Bronchial epithelial cell (primary cell): ENCODE data around the gene CAB39. TPM values are rescaled to one million over a fixed set of nuclear protein-coding genes. Genes with fewer than 3 reads are reported as not detected.

Experiments used
- DNase-seq: peaks from one replicate; pipeline ENCODE4 v3.0.0-alpha.2; 2010; ENCODE audit warnings: low read depth
- FAIRE-seq: peaks from 2 replicates; lab custom pipeline; 2011; peaks lifted over from hg19 to GRCh38; lab: Jason Lieb, UNC
- H3K27me3 ChIP-seq: 2 replicates; pipeline ENCODE4 v1.5.1; 2011; ENCODE audit warnings: low read length; ENCODE audit not compliant: control insufficient read depth, insufficient read depth
- H3K36me3 ChIP-seq: 2 replicates; pipeline ENCODE4 v1.5.1; 2011; ENCODE audit warnings: low read length; ENCODE audit not compliant: control insufficient read depth, insufficient read depth
- H3K4me3 ChIP-seq: 2 replicates; pipeline ENCODE4 v1.5.1; 2011; ENCODE audit warnings: mild to moderate bottlenecking, low read depth, low read length, control low read depth
- CTCF ChIP-seq: IDR thresholded peaks from 2 replicates; pipeline ENCODE4 v1.5.1; 2011; ENCODE audit warnings: mild to moderate bottlenecking, moderate library complexity, low read length, control low read depth, inconsistent platforms; ENCODE audit not compliant: insufficient read depth, severe bottlenecking
- total RNA-seq: library from RNA; depleted of rRNA; stranded (reverse); fragments of >200 nt; gene quantifications from 2 replicates; pipeline ENCODE4 v1.2.1, GENCODE V29; 2014

Gene CAB39
- total RNA-seq, 1 donor from 2014 or later: 87.4 TPM

GRCh38 chr2:230816735-230817134 is 104.1 kb downstream of the CAB39 start:
- no peak overlapping the region for H3K4me3 ChIP-seq
- DNase-seq (no peak), FAIRE-seq (no peak)
- no peak for TF ChIP-seq CTCF
- H3K27me3 ChIP-seq: no peaks in the 10 kb centered on the region
- H3K36me3 ChIP-seq: peaks cover 27% of the 10 kb centered on the region

GRCh38 chr2:230819433-230819832 is 106.8 kb downstream of the CAB39 start:
- no peak for DNase-seq
- FAIRE-seq: no peak
- Histone ChIP-seq H3K27me3 (no peaks in the 10 kb centered on the region), H3K4me3 (no peak overlapping the region), H3K36me3 (peaks cover 17% of the 10 kb centered on the region)
- no peak for TF ChIP-seq CTCF

GRCh38 chr2:230821261-230821990 is 108.8 kb downstream of the CAB39 start:
- FAIRE-seq (peak; percentile 80), DNase-seq (no peak)
- H3K4me3 ChIP-seq: no peak overlapping the region
- H3K36me3 ChIP-seq: peaks cover 10% of the 10 kb centered on the region
- no peaks in the 10 kb centered on the region for H3K27me3 ChIP-seq
- no peak for TF ChIP-seq CTCF

- no peak for DNase-seq
Measured at GRCh38 chr2:230821991-230822520, 109.4 kb downstream of the CAB39 start.

GRCh38 chr2:230823264-230823964 is 110.8 kb downstream of the CAB39 start:
- no peak for TF ChIP-seq CTCF
- FAIRE-seq (no peak), DNase-seq (no peak)
- Histone ChIP-seq H3K4me3 (no peak overlapping the region), H3K27me3 (peaks cover 2% of the 10 kb centered on the region), H3K36me3 (peaks cover 4% of the 10 kb centered on the region)

More at GRCh38 chr2:230821991-230822520, 109.4 kb downstream of the CAB39 start:
- Histone ChIP-seq H3K27me3 (no peaks in the 10 kb centered on the region), H3K36me3 (peaks cover 6% of the 10 kb centered on the region), H3K4me3 (no peak overlapping the region)
- TF ChIP-seq CTCF: no peak
- no peak for FAIRE-seq
